Natural killer cell treated with Interleukin-12 subunit alpha and Interleukin-12 subunit beta and Interleukin-15 and Interleukin-18, amount 100 ng/mL, for 72 hours (primary cell): ENCODE results near the gene DBT. TPM values are rescaled to one million over a fixed set of nuclear protein-coding genes. Genes with fewer than 3 reads are reported as not detected.
"Not testable (repeated sequence)": the region's sequence is repeated elsewhere in the genome, so short reads cannot be mapped to it uniquely, and the experiment has no call there.

Experiments
- ATAC-seq, 2 donors: fragments of 150-1000 bp; cut with Tn5 transposase in 1 of 2; sonication (Bioruptor Pico), chemical (Tn5 transposase) in 1 of 2; 2 replicates each; pipeline ENCODE4 v1.10.0; 2021
- DNase-seq: peaks from one replicate; pipeline ENCODE4 v3.0.0; 2022; ENCODE audit warnings: low spot score
- H3K27ac Mint-ChIP-seq, 2 donors: 1 replicate in 1 of 2; 2 replicates in 1 of 2; pipeline ENCODE4 v1.8.0; 2022; ENCODE audit warnings: mixed read lengths in 2 of 2, mild to moderate bottlenecking in 1 of 2, moderate library complexity in 1 of 2
- H3K27me3 Mint-ChIP-seq, 2 donors: 1 replicate in 1 of 2; 2 replicates in 1 of 2; pipeline ENCODE4 v1.8.0; 2022; ENCODE audit warnings: mixed read lengths in 2 of 2
- H3K36me3 Mint-ChIP-seq: one replicate; pipeline ENCODE4 v1.8.0; 2022; ENCODE audit warnings: mixed read lengths
- H3K4me1 Mint-ChIP-seq, 2 donors: 1 replicate in 1 of 2; 2 replicates in 1 of 2; pipeline ENCODE4 v1.8.0; 2022; ENCODE audit warnings: low read depth in 2 of 2, mixed read lengths in 2 of 2, mild to moderate bottlenecking in 1 of 2
- H3K4me3 Mint-ChIP-seq: one replicate; pipeline ENCODE4 v1.8.0; 2022; ENCODE audit warnings: mixed read lengths
- H3K9me3 Mint-ChIP-seq: 2 replicates; pipeline ENCODE4 v1.8.0; 2022; ENCODE audit warnings: mixed read lengths
- total RNA-seq, 2 donors: library from RNA; stranded (reverse); gene quantifications; one replicate each; pipeline ENCODE4 v1.2.3, GENCODE V29; 2022

Gene DBT
- total RNA-seq, result 10 to 100 TPM in 1 of 2 donors, 1 to 10 TPM in 1; 9.3 to 12.8 TPM

DNA sequence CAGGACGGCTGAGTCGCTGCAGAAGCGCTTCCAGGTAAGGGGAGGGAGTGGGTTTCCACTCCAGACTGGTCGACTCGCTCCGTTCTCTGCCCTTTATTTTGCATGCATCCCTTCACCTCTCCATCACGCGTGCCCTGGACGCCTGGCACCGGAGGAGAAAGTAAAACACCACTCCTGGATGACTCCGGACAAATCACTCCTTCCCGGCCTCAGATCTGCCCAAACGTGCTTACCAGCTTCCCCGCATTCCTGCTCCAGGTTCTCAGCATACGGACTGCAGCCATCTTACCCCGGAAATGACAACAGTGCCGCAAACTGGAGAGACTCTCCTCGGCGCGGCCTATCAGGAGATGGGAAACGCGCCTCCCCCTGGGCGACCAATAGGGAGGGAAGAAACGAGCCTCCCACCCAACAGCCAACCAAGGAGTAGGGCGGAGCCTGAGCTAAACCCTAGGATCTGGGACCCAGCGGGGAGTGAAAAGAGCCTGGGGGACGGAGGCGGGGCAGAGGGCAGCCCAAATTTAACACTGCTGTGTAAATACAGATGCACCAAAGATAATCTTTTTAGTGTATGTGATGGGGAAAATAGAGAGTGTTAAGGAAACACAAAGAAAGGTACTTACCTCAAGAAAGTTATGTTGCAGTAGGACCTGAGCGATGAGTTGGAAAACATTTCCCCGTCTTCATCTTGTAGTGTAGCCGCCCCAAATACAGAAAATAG lies at the start of gene DBT:
Gene DBT (minus strand): TSS at position 298 of the 721 bp plus-strand sequence. CDS start 14 bp downstream, at position 284.
- no peak within 1 kb of the TSS for H3K27ac Mint-ChIP-seq
- no peak within 1 kb of the TSS for H3K4me3 Mint-ChIP-seq
- H3K9me3 Mint-ChIP-seq, result no peaks in the 10 kb centered on the region
- peak; percentile 95 for DNase-seq
- peaks cover 7 to 10% of the 10 kb centered on the region in 2 donors for H3K4me1 Mint-ChIP-seq
- ATAC-seq, result peak; percentile 100
- peaks cover 7% of the 10 kb centered on the region in 2 donors for H3K27me3 Mint-ChIP-seq
- H3K36me3 Mint-ChIP-seq, result no peaks in the 10 kb centered on the region

DNA sequence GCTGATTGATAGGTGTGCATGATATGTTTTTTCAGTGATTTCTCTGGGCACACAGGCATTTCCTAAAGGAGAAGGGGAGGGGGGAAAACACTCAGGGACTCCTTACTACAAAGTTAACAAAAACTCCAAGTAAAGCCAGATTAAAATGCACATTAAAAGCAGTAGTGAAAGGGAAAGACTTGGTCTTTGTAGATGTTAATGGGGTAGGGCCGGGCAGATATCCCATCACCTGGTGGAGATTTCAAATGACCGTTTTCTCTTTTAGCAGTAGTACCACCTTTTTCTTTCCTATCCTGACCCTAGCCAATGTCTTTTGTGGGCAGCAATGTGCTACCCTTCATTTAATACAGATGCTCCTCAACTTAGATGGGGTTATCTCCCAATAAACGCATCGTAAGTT lies 48.9 kb upstream of the DBT start:
- peaks cover 4% of the 10 kb centered on the region for H3K36me3 Mint-ChIP-seq
- H3K4me3 Mint-ChIP-seq, result no peak overlapping the region
- ATAC-seq (no peak), DNase-seq (no peak)
- peaks cover 3 to 6% of the 10 kb centered on the region in 2 donors for H3K4me1 Mint-ChIP-seq
- no peak overlapping the region for H3K27ac Mint-ChIP-seq
- H3K27me3 Mint-ChIP-seq, result no peaks in the 10 kb centered on the region
- no peaks in the 10 kb centered on the region for H3K9me3 Mint-ChIP-seq

DNA sequence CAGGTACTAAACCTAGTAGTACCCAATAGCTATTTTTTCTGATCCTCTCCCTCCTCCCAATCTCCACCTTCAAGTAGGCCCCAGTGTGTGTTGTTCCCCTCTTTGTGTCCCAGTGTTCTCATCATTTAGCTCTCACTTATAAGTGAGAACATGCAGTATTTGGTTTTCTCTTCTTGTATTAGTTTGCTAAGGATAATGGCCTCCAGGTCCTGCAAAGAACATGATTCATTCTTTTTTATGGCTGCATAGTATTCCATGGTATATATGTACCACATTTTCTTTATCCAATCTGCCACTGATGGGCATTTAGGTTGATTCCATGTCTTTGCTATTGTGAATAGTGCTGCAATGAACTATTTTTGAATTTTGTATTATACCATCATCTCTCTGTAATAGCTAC lies 47.4 kb upstream of the DBT start:
- H3K4me3 Mint-ChIP-seq, H3K9me3 Mint-ChIP-seq, H3K27me3 Mint-ChIP-seq, ATAC-seq, H3K27ac Mint-ChIP-seq, DNase-seq: not testable (repeated sequence)
- Mint-ChIP-seq H3K4me1 (peaks cover 3 to 13% of the 10 kb centered on the region in 2 donors), H3K36me3 (peaks cover 12% of the 10 kb centered on the region)

DNA sequence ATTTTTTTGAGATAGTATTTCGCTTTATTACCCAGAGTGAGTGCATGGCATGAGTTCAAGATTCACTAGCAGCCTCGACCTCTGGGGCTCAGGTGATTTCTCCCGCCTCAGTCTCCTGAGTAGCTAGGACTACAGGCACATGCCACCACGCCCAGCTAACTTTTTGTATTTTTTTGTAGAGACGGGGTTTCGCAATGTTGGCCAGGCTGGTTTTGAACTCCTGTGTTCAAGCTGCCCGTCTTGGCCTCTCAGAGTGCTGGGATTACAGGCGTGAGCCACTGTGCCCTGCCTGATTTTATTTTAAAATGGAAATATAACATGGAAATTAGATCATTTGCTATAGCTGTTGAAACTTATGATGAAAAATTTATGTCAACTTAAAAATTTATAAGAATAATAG lies 46.5 kb upstream of the DBT start:
- no peak overlapping the region for H3K4me3 Mint-ChIP-seq
- DNase-seq (no peak), ATAC-seq (no peak)
- H3K36me3 Mint-ChIP-seq, result peaks cover 15% of the 10 kb centered on the region
- no peak overlapping the region for H3K27ac Mint-ChIP-seq
- no peaks in the 10 kb centered on the region for H3K27me3 Mint-ChIP-seq
- H3K9me3 Mint-ChIP-seq, result no peaks in the 10 kb centered on the region
- H3K4me1 Mint-ChIP-seq, result peaks cover 3 to 13% of the 10 kb centered on the region in 2 donors

DNA sequence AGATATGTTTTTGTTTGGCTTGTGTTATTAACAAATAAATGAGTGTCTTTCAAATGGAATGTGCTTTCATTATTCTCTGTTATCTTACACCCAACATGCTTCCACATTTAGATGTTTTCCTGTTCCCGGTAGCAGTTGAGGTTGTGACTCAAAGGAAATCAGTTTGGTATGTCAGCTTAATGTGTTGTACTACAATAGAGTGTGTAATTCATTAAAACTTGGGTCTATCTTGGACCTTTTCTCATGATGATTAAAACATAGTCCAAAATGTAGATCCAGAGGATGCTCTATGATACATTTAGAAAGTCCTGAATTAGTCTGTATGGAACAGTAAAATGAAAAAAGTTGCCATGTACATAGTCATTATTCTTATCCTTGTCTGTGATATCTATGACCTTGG lies 43.1 kb upstream of the DBT start:
- DNase-seq (no peak), ATAC-seq (peak in 1 of 2 donors; percentile 69)
- H3K27ac Mint-ChIP-seq, result peak overlapping the region in 1 of 2 donors; percentile 35
- H3K36me3 Mint-ChIP-seq, result peaks cover 17% of the 10 kb centered on the region
- H3K4me1 Mint-ChIP-seq, result peaks cover 0 to 7% of the 10 kb centered on the region in 2 donors
- no peaks in the 10 kb centered on the region for H3K9me3 Mint-ChIP-seq
- no peak overlapping the region for H3K4me3 Mint-ChIP-seq
- H3K27me3 Mint-ChIP-seq, result no peaks in the 10 kb centered on the region

DNA sequence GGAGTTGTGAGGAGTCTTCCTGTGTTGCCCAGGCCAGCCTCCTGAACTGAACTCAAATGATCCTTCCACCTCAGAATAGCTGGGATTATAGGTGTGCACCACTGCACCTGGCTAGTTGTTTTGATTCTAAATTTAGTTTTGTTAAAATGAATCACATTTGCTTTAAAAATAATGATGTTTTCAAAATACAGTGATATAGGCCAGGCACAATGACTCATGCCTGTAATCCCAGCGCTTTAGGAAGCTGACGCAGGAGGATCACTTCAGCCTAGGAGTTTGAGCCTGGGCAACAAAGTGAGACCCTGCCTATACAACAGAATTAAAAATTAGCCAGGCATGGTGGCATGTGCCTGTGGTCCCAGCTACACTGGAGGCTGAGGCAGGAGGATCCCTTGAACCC lies 40.7 kb upstream of the DBT start:
- ATAC-seq, result no peak
- Mint-ChIP-seq H3K27ac (peak overlapping the region in 1 of 2 donors; percentile 19), H3K4me3 (no peak overlapping the region), H3K27me3 (no peaks in the 10 kb centered on the region), H3K36me3 (peaks cover 26% of the 10 kb centered on the region), H3K4me1 (peaks cover 0 to 7% of the 10 kb centered on the region in 2 donors), H3K9me3 (no peaks in the 10 kb centered on the region)
- DNase-seq, result no peak

DNA sequence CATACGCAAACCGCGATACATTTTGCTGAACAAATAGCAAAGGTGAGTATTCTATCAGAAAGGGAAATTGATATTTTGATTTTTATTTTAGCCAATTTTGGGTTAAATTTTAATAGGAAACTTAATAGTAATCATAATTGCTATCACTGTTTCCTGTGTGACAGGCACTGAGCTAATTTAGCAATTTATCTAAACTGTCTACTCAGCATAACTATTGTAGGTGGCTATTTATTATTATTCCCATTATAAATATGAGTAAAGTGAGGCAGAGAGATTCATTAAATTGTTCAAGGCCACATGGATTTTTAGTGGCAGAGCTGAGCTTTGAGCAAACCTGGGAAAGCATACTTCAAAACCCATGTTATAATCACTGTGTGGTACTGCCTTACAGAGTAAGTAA lies 37.5 kb upstream of the DBT start:
- DNase-seq (no peak), ATAC-seq (no peak)
- Mint-ChIP-seq H3K4me1 (no peaks in the 10 kb centered on the region), H3K36me3 (peaks cover 21% of the 10 kb centered on the region), H3K9me3 (no peaks in the 10 kb centered on the region), H3K27me3 (no peaks in the 10 kb centered on the region), H3K27ac (no peak overlapping the region), H3K4me3 (no peak overlapping the region)

DNA sequence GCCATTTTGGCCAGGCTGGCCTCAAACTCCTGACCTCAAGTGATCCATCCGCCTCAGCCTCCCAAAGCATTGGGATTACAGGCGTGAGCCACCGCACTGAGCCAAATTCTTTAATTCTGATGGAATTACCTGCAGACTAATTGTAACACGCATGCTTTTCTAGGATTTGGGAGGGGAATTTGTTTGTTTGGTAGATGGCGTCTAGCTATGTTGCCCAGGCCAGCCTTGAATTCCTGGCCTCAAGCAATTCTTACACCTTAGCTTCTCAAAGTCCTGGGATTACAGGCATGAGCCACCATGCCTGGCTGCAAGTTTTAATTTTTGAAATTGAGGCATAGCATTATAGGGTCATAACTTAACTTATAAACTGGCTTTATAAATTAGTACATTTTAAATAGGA lies 35.0 kb upstream of the DBT start:
- no peaks in the 10 kb centered on the region for H3K27me3 Mint-ChIP-seq

DNA sequence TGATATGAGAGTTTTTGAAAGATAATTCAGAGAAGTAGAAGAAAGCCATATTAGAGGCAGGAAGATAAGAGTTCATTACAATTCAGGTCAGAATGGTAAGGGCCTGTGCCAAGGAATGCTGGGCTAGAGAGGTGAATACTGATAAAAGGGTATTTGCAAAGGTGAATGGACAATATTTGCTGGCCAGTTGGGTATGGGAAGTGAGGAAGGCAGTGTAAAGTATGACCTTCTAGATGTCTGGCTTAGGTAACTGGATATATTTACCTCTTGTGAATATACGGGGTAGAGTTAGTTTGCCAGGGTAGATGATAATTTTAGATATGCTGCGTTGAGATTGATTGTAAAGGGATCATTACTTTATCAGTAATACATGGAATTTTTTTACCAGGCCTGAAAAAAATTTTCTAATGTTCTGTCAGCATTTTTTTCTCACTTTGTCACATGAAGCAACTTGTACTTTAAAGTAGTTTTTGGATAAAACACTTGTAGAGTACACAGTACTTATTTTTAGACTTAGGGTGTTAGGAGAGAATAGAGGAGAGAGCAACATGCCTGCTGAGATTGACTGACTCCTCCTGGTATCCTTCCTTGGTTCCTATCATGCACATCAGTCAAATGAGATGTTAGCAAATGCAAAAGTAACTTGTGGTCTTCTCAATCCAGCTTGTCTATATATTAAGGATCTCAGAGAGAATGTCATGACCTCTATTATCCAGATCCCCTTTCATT lies 30.5 kb upstream of the DBT start:
- Mint-ChIP-seq H3K4me3 (no peak overlapping the region), H3K4me1 (peaks cover 10 to 33% of the 10 kb centered on the region in 2 donors), H3K36me3 (peaks cover 31% of the 10 kb centered on the region), H3K27ac (peak overlapping the region; percentile 1 to 7), H3K9me3 (no peaks in the 10 kb centered on the region), H3K27me3 (no peaks in the 10 kb centered on the region)
- DNase-seq (no peak), ATAC-seq (no peak)

More for the DNA sequence above, 35.0 kb upstream of the DBT start:
- Mint-ChIP-seq H3K27ac (no peak overlapping the region), H3K36me3 (peaks cover 24% of the 10 kb centered on the region), H3K9me3 (no peaks in the 10 kb centered on the region), H3K4me3 (no peak overlapping the region), H3K4me1 (peaks cover 4 to 13% of the 10 kb centered on the region in 2 donors)
- DNase-seq, result no peak
- ATAC-seq, result no peak

DNA sequence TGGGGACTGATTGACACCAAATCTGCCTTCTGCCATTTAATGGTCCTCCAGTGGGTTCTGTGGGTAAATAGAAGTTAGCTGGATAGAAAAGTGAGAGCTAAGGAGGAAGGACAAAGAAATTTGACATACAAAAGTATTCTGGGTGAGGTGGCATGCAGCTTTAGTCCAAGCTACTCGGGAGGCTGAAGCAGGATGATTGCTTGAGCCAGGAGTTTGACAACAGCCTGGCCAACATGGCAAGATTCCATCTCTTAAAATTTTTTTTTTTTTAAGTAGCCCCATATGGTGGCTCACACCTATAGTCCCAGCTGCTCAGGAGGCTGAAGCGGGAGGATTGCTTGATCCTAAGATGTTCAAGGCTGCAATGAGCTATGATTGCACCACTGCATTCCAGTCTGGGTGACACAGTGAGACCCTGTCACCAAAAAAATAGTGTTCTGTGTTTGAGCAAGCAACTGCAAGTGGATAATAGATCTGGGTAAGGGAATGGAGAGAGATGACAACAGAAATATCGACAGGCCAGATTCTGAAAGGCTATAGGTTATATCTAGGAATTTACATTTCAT lies 29.8 kb upstream of the DBT start:
- Mint-ChIP-seq H3K4me3 (no peak overlapping the region), H3K9me3 (no peaks in the 10 kb centered on the region), H3K27ac (peak overlapping the region; percentile 1 to 7), H3K36me3 (peaks cover 34% of the 10 kb centered on the region), H3K27me3 (no peaks in the 10 kb centered on the region), H3K4me1 (peaks cover 10 to 33% of the 10 kb centered on the region in 2 donors)
- ATAC-seq (no peak), DNase-seq (no peak)

DNA sequence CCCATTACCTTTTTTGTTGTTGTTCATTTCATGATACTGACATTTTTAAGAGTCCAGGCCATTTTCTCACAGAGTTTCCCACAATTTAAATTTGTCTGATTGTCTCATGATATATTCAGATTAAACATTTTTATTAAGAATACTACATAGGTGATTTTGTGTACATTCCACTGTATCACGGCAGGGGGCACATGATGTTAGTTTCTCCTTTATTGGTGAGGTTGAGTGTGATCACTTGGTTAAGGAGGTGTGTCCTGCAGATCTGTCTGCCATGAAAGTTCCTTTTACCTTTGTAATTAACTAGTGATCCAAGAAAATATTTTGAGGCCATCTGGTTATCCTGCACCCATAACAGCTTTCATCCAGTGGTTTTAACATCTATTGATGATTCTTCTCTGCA lies 28.2 kb upstream of the DBT start:
- ATAC-seq, result no peak
- H3K4me1 Mint-ChIP-seq, result peaks cover 14 to 38% of the 10 kb centered on the region in 2 donors

DNA sequence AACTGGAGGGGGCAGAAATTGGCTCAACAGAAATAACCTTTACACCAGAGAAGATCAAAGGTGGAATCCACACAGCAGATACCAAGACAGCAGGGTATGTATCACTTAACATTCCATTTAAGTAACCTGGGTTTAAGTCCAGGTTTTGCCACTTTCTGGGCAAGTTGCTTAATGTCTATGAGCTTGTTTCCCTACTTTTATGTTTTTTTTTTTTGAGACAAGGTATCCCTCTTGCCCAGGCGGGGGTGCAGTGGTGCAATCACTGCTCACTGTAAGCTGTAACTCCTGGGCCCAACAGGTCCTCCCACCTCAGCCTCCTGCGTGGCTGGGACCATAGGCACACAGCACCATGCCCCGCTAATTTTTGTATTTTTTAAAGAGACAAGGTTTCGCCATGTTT lies 18.6 kb upstream of the DBT start:
- ATAC-seq (no peak), DNase-seq (no peak)
- H3K27ac Mint-ChIP-seq, result peak overlapping the region in 1 of 2 donors; percentile 31
- H3K27me3 Mint-ChIP-seq, result no peaks in the 10 kb centered on the region
- H3K36me3 Mint-ChIP-seq, result peaks cover 30% of the 10 kb centered on the region
- peaks cover 33 to 34% of the 10 kb centered on the region in 2 donors for H3K4me1 Mint-ChIP-seq
- peak overlapping the region; percentile 97 for H3K4me3 Mint-ChIP-seq
- no peaks in the 10 kb centered on the region for H3K9me3 Mint-ChIP-seq

More for the DNA sequence above, 28.2 kb upstream of the DBT start:
- H3K36me3 Mint-ChIP-seq, result peaks cover 42% of the 10 kb centered on the region
- no peak for DNase-seq
- H3K9me3 Mint-ChIP-seq, result no peaks in the 10 kb centered on the region
- H3K27me3 Mint-ChIP-seq, result no peaks in the 10 kb centered on the region
- H3K27ac Mint-ChIP-seq, result no peak overlapping the region
- H3K4me3 Mint-ChIP-seq, result no peak overlapping the region

DNA sequence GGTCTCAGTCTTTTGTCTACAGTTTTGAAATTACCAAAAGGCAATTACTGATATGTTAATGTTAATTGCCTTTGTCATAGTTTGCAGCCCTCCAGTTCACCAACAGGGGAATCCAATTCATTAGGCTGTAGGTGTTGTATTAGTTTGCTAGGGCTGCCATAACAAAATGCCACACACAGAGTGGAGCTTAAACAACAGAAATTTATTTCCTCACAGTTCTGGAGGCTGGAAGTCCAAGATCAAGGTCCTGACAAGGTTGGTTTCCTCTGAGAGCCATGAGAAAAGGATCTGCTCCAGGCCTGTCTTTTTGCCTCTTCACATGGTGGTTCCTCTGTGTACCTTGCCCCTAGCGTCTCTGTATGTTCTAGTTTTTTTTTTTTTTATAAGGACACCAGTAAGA lies 17.6 kb upstream of the DBT start:
- Mint-ChIP-seq H3K4me1 (peaks cover 33 to 34% of the 10 kb centered on the region in 2 donors), H3K4me3 (peak overlapping the region; percentile 97), H3K36me3 (peaks cover 30% of the 10 kb centered on the region), H3K9me3 (no peaks in the 10 kb centered on the region), H3K27me3 (no peaks in the 10 kb centered on the region), H3K27ac (peak overlapping the region; percentile 31 to 98)
- DNase-seq (no peak), ATAC-seq (no peak)

DNA sequence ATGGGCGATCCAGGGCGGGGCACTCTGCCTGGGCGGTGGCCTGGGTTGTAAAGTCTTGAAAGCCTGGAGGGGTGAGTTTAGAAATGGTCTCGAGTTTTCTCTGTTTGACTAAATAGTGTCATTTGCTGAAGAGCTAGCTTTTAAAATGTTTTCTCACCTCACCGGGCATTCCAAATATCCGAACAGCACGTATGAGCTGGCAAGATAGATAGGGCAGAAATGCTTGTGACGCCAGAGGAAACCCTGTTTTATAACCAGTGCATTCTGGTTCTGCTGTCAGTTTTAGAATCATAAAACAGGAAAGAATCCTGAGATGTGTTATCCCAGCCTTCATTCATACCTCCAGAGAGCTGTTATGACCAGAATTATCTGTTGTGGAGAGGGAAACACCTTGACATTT lies 17.1 kb upstream of the DBT start:
- Mint-ChIP-seq H3K27ac (peak overlapping the region; percentile 98), H3K4me3 (peak overlapping the region; percentile 97), H3K36me3 (peaks cover 27% of the 10 kb centered on the region), H3K9me3 (no peaks in the 10 kb centered on the region), H3K4me1 (peaks cover 31 to 33% of the 10 kb centered on the region in 2 donors), H3K27me3 (no peaks in the 10 kb centered on the region)
- DNase-seq, result no peak
- peak in 1 of 2 donors; percentile 68 for ATAC-seq
